Measurements from ENCODE around the gene MIPEP. TPM values are rescaled to one million over a fixed set of nuclear protein-coding genes. Genes with fewer than 3 reads are reported as not detected.
"Not testable (repeated sequence)": the region's sequence is repeated elsewhere in the genome, so short reads cannot be mapped to it uniquely, and the experiment has no call there.

MIPEP gene
- total RNA-seq, 3 donors from 2014 or later = 11.0 to 23.0 (median 20.0) TPM

DNA sequence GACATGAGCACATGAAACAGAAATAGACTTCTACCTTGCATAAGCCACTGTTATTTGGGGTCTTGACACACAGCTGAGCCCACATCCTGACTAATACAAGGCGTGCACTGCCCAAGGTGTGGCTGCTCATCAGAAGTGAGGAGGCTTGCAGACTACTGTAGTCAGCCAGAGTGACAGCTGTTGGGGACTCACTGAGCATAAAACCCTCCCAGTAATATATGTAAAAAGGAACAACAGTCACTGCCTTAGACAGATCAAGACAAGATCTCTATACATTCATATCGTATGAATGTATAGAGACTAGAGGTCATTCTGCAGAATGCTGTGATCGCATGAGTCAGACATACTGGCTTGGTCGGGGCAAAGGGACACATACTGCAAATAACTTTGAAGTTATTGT is 12.2 kb upstream of the MIPEP start:
- Histone ChIP-seq H3K36me3 (no peaks in the 10 kb centered on the region), H3K4me1 (no peaks in the 10 kb centered on the region), H3K4me3 (no peak overlapping the region), H3K9me3 (no peaks in the 10 kb centered on the region), H3K27ac (no peak overlapping the region), H3K27me3 (peaks cover 7 to 22% of the 10 kb centered on the region in 2 donors)
- intact Hi-C loops (cut with DNase I; ENCODE audit: low total_unique reads) = no loop called here
- no peak for DNase-seq (ENCODE audit: low spot score in 2 of 2)
- TF ChIP-seq POLR2A (IDR thresholded peaks at IDR 0.05) (no peak), POLR2AphosphoS5 (IDR thresholded peaks at IDR 0.05) (no peak)
- TF ChIP-seq, protein P1, sequence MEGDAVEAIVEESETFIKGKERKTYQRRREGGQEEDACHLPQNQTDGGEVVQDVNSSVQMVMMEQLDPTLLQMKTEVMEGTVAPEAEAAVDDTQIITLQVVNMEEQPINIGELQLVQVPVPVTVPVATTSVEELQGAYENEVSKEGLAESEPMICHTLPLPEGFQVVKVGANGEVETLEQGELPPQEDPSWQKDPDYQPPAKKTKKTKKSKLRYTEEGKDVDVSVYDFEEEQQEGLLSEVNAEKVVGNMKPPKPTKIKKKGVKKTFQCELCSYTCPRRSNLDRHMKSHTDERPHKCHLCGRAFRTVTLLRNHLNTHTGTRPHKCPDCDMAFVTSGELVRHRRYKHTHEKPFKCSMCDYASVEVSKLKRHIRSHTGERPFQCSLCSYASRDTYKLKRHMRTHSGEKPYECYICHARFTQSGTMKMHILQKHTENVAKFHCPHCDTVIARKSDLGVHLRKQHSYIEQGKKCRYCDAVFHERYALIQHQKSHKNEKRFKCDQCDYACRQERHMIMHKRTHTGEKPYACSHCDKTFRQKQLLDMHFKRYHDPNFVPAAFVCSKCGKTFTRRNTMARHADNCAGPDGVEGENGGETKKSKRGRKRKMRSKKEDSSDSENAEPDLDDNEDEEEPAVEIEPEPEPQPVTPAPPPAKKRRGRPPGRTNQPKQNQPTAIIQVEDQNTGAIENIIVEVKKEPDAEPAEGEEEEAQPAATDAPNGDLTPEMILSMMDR (IDR thresholded peaks at IDR 0.05) = no peak

DNA sequence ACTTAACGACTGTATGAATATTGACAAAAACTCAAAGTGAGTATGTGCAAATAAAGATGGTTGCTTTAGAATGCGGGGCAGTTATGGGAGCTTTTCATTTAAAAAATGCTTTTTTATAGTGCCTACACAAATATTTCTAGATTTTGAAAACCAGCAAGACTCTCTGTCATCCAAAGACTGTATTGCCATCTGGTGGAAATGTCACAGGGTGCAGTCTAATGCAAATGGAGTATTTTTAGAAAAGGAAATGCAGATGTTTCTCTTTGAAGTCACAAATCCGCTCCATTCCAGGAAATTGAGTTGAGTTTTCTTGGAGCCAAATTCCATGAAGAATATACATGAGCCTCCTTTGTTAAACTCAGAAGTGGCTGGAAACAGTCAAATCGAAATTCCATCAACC is 10.4 kb upstream of the MIPEP start:
- DNase-seq (ENCODE audit: low spot score in 2 of 2) = no peak
- peaks cover 7 to 22% of the 10 kb centered on the region in 2 donors for H3K27me3 ChIP-seq
- H3K27ac ChIP-seq = no peak overlapping the region
- H3K4me3 ChIP-seq = no peak overlapping the region
- intact Hi-C loops (cut with DNase I; ENCODE audit: low total_unique reads) = no loop called here
- TF ChIP-seq, protein P1 (IDR thresholded peaks at IDR 0.05) = peak in 1 of 3 donors; percentile 8
- no peak for TF ChIP-seq POLR2AphosphoS5 (IDR thresholded peaks at IDR 0.05)
- H3K4me1 ChIP-seq = no peaks in the 10 kb centered on the region
- no peaks in the 10 kb centered on the region for H3K9me3 ChIP-seq
- no peaks in the 10 kb centered on the region for H3K36me3 ChIP-seq

DNA sequence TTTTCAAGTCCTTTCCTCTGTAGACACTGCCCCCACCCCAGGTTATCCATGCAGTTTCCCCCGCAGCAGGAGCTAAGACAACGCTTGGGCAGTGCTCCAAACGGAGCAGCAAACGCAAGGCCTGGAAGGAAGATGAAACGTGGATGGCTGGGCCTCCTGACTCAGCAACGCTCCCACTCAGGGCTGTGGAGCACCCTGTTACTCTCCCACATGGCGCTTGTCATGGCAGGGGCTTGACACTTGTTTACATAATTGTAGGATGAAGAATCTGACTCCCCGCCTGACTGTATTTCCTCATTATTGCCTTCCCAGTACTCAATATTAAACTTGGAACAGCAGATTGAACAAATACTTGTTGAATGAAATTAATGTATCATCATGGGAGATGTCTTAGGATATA is 8.9 kb upstream of the MIPEP start:
- Histone ChIP-seq H3K27me3 (peaks cover under 1 to 7% of the 10 kb centered on the region in 2 donors), H3K27ac (no peak overlapping the region), H3K36me3 (no peaks in the 10 kb centered on the region), H3K9me3 (no peaks in the 10 kb centered on the region), H3K4me3 (no peak overlapping the region), H3K4me1 (no peaks in the 10 kb centered on the region)
- no peak for DNase-seq (ENCODE audit: low spot score in 2 of 2)
- no peak for TF ChIP-seq POLR2A (IDR thresholded peaks at IDR 0.05)
- TF ChIP-seq, protein P1 (IDR thresholded peaks at IDR 0.05) = no peak
- TF ChIP-seq POLR2AphosphoS5 (IDR thresholded peaks at IDR 0.05) = no peak
- intact Hi-C loops (cut with DNase I; ENCODE audit: low total_unique reads) = no loop called here

DNA sequence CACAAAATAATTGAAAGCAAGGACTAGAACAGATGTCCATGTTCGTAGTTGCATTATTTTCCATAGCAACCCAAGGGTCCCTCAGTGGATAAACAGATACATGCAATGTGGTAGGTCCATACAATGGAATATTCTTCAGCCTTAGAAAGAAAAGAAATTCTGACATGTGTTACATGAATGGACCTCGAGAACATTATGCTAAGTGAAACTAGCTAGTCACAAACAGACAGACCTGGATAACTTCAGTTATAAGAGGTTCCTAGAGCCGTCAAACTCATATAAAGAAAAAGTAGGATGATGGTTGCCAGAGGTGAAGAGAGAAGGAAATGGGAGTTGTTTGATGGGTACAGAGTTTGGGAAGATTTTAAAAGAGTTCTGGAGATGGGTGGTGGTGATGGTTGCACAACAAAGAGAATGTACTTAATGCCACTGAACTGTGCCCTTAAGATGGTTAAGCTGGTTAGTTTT is 8.3 kb upstream of the MIPEP start, which contains the start of gene C1QTNF9B:
Gene C1QTNF9B, minus strand, starts transcription at position 51 of the 468 bp plus-strand sequence.
- H3K4me1 ChIP-seq; H3K9me3 ChIP-seq; H3K27ac ChIP-seq; DNase-seq (ENCODE audit: low spot score in 2 of 2); H3K27me3 ChIP-seq; H3K36me3 ChIP-seq; intact Hi-C loops (cut with DNase I; ENCODE audit: low total_unique reads); H3K4me3 ChIP-seq: not testable (repeated sequence)

DNA sequence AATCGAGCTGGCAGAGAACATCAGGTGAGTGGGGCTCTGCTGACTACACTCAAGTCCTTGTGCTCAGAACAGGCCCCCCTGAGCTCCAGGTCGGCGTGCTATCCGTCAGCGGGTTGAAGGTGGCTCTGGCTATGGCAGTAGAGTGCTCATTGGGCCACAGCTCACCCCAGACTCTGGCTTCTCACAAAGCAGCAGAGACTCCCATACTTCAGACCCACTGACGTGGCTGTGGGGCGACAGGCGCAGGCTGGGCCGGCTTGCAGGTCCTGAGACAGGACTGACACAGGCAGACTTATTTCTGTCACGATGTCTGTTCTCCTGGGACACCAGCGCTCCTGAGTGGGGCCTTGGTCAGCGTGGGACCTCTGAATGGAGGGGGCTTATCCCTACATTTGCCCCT is 5.5 kb upstream of the MIPEP start:
- H3K4me1 ChIP-seq; H3K4me3 ChIP-seq; H3K9me3 ChIP-seq; DNase-seq (ENCODE audit: low spot score in 2 of 2); H3K27me3 ChIP-seq; H3K27ac ChIP-seq; intact Hi-C loops (cut with DNase I; ENCODE audit: low total_unique reads); H3K36me3 ChIP-seq: not testable (repeated sequence)

DNA sequence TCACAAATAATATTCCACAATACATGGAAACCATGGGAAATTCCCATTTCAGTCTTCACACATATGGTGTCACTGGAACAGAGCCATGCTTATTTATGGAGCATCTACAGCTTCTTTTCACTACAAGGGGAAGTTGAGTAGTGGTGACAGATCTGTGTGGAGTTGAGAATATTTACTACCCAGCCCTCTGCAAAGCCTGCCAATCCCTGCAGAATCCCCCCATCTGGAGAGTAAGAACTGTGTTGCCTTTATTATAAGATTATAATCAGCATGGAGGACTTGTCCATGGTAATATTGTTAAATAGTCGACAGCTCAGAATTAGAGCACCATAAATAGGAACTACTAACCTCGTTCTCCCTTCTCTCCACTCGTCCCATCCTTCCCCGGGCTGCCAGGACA is 4.6 kb upstream of the MIPEP start:
- H3K4me3 ChIP-seq; intact Hi-C loops (cut with DNase I; ENCODE audit: low total_unique reads); H3K27me3 ChIP-seq; DNase-seq (ENCODE audit: low spot score in 2 of 2); H3K36me3 ChIP-seq; H3K9me3 ChIP-seq; H3K27ac ChIP-seq; H3K4me1 ChIP-seq: not testable (repeated sequence)

Data from breast epithelium (tissue), 4 donors.